ENCODE results near the gene WDR45B.

GRCh38 chr17:82602986-82603710, 45.1 kb downstream of the WDR45B start:
- TF ChIP-seq CTCF (IDR thresholded peaks at IDR 0.05) (no peak), ZFX (IDR thresholded peaks at IDR 0.05; ENCODE audit: borderline replicate concordance) (no peak)
